Transverse colon (tissue), 4 donors: Measurements from ENCODE around the gene NAA30. TPM values are rescaled to one million over a fixed set of nuclear protein-coding genes. Genes with fewer than 3 reads are reported as not detected.

Source experiments
- DNase-seq: peaks from one replicate; pipeline ENCODE4 v3.0.0-alpha.2; 2019
- H3K27ac ChIP-seq, 4 donors: fragments of 200-600 bp; sonication (generic); 2 replicates each; pipeline ENCODE4 v1.5.1; 2016 to 2018; ENCODE audit warnings: inconsistent platforms in 4 of 4
- H3K27me3 ChIP-seq: fragments of 200-600 bp; sonication (generic); 2 replicates; pipeline ENCODE4 v1.5.1; 2017; ENCODE audit warnings: inconsistent platforms
- H3K36me3 ChIP-seq, 4 donors: fragments of 200-600 bp; sonication (generic); 2 replicates each; pipeline ENCODE4 v1.5.1; 2017 to 2019; ENCODE audit warnings: inconsistent platforms in 4 of 4
- H3K4me1 ChIP-seq, 4 donors: fragments of 200-600 bp; sonication (generic); 2 replicates each; pipeline ENCODE4 v1.5.1; 2017 to 2020; ENCODE audit warnings: inconsistent platforms in 4 of 4
- H3K4me3 ChIP-seq, 4 donors: fragments of 200-600 bp; sonication (generic); 1 replicate in 1 of 4; 2 replicates in 3 of 4; pipeline versions ENCODE4 v1.5.1 to v1.6.1; 2017 to 2019; ENCODE audit warnings: inconsistent platforms in 4 of 4
- H3K9me3 ChIP-seq, 2 donors: fragments of 200-600 bp; sonication (generic); 2 replicates each; pipeline ENCODE4 v1.5.1; 2017 to 2019; ENCODE audit warnings: inconsistent platforms in 2 of 2
- EP300 ChIP-seq: sonication (generic); formaldehyde crosslinking; IDR thresholded peaks from one replicate; pipeline ENCODE4 v1.6.1; 2017; ENCODE audit warnings: antibody characterized with exemption, low read depth
- POLR2A ChIP-seq: fragments of 450-650 bp; IDR thresholded peaks from one replicate; pipeline ENCODE4 v1.6.1; 2016; ENCODE audit warnings: antibody characterized with exemption, mild to moderate bottlenecking, moderate library complexity
- POLR2AphosphoS5 ChIP-seq, 3 donors: sonication (generic); formaldehyde crosslinking; IDR thresholded peaks; one replicate each; pipeline ENCODE4 v1.6.1; 2016; ENCODE audit warnings: antibody characterized with exemption in 3 of 3
- WGBS, 2 donors: methylation state at CpG; one replicate each; pipeline ENCODE4 v1.1.5; 2018; ENCODE audit warnings: low coverage in 1 of 2; 5-methylcytosine and 5-hydroxymethylcytosine counted together
- in situ Hi-C, 4 donors: fragments of 200-750 bp; cut with MboI; loops; one replicate each; pipeline versions ENCODE4 v1.15.0 to v1.15.1; 2017; ENCODE audit warnings: low sequenced_read_pairs in 3 of 4, low pct_ligation_motif_present in 1 of 4, low pct_unique_long_range_greater_than_20kb in 1 of 4
- intact Hi-C: fragments of 100-400 bp; cut with DNase I; formaldehyde crosslinking; loops from one replicate; pipeline ENCODE4 v1.15.1; 2023; ENCODE audit warnings: low total_unique reads
- total RNA-seq, 4 donors: library from RNA; depleted of rRNA; stranded (reverse); fragments of >200 nt; gene quantifications; one replicate each; pipeline ENCODE4 v1.1.0, GENCODE V29; 2016
- TF ChIP-seq, protein P1 (sequence below), 5 experiments: fragments of 200-600 bp in 3 of 5; fragments of 450-650 bp in 2 of 5; sonication (generic) in 3 of 5; IDR thresholded peaks; 1 replicate in 2 of 5; 2 replicates in 3 of 5; pipeline ENCODE4 v1.5.1; 2016 to 2017; ENCODE audit warnings: antibody characterized with exemption in 5 of 5, inconsistent platforms in 3 of 5, mild to moderate bottlenecking in 2 of 5, moderate library complexity in 1 of 5

Gene NAA30
- total RNA-seq, 4 donors from 2014 or later, result 4.4 to 16.5 (median 12.0) TPM

DNA sequence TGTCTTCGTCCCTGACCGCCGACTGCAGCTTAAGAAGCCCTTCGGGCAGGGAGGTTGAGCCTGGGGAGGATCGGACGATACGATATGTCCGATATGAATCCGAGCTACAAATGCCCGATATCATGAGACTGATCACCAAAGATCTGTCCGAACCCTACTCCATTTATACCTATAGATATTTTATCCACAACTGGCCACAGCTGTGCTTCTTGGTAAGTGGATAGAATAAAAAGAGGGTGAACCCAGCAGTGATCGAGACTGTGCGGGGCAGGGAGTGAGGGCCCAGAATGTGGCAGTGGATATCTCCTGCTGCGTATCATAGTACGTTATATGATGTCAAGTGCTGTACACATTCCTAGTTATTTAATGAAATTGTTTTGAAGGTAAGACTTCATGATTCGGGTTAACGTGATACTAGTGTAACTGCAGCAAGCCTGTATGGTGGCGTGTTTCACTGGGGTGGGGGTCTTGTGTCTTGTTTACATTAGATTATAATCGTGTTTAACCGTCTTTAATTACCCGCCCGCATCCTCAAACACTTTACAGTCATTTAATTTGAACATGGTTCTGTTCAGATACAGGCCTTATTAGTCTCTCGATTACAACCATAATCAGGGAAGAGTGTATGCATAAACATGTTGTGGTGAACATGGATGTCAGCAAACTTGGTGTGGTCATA, 1.3 kb downstream of the NAA30 start:
- WGBS, 2 donors, result 18 to 20% methylated on average over 20 to 21 of the region's 23 CpGs
- H3K36me3 ChIP-seq, result no peaks in the 10 kb centered on the region
- H3K9me3 ChIP-seq, result no peaks in the 10 kb centered on the region
- H3K4me3 ChIP-seq, result peak overlapping the region; percentile 60 to 91 (median 88)
- in situ Hi-C loops, result no loop called here
- H3K4me1 ChIP-seq, result peaks cover 4 to 30% (median 18%) of the 10 kb centered on the region in 4 donors
- TF ChIP-seq POLR2A, result no peak
- TF ChIP-seq POLR2AphosphoS5 (IDR thresholded peaks at IDR 0.05), result no peak
- no peak for TF ChIP-seq EP300
- TF ChIP-seq, protein P1, sequence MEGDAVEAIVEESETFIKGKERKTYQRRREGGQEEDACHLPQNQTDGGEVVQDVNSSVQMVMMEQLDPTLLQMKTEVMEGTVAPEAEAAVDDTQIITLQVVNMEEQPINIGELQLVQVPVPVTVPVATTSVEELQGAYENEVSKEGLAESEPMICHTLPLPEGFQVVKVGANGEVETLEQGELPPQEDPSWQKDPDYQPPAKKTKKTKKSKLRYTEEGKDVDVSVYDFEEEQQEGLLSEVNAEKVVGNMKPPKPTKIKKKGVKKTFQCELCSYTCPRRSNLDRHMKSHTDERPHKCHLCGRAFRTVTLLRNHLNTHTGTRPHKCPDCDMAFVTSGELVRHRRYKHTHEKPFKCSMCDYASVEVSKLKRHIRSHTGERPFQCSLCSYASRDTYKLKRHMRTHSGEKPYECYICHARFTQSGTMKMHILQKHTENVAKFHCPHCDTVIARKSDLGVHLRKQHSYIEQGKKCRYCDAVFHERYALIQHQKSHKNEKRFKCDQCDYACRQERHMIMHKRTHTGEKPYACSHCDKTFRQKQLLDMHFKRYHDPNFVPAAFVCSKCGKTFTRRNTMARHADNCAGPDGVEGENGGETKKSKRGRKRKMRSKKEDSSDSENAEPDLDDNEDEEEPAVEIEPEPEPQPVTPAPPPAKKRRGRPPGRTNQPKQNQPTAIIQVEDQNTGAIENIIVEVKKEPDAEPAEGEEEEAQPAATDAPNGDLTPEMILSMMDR (IDR thresholded peaks at IDR 0.05), result no peak
- intact Hi-C loops, result no loop called here
- H3K27ac ChIP-seq, result peak overlapping the region; percentile 89 to 93 (median 92)
- no peaks in the 10 kb centered on the region for H3K27me3 ChIP-seq
- DNase-seq, result no peak

DNA sequence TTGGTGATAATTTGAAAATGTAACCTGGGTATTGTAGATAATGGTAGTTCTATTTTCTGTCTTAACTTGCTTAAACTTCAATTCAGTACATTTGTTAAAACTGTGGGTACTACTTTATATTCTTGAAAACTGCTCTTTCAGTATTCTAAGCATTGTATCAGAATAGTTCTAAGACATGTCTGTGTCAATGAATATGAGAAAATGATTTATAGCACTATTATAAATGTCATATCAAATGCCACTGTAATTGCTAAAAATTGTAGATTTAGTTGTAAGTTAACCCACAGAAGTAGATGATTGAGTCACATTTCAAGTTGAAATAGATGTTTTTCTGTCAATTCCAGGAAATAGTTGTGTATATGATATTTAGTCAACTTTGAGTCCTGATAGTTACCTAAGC, 2.4 kb downstream of the NAA30 start:
- in situ Hi-C loops (no loop called here), intact Hi-C loops (no loop called here)
- Histone ChIP-seq H3K4me1 (peaks cover 4 to 30% (median 18%) of the 10 kb centered on the region in 4 donors), H3K4me3 (no peak overlapping the region), H3K9me3 (no peaks in the 10 kb centered on the region), H3K27ac (no peak overlapping the region), H3K27me3 (no peaks in the 10 kb centered on the region), H3K36me3 (no peaks in the 10 kb centered on the region)
- TF ChIP-seq, protein P1 (IDR thresholded peaks at IDR 0.05), result no peak
- TF ChIP-seq POLR2A, result no peak
- no peak for TF ChIP-seq EP300
- no peak for TF ChIP-seq POLR2AphosphoS5 (IDR thresholded peaks at IDR 0.05)
- no peak for DNase-seq

- Histone ChIP-seq H3K4me1 (peaks cover 0 to 14% (median 5%) of the 10 kb centered on the region in 4 donors), H3K27ac (no peak overlapping the region), H3K4me3 (no peak overlapping the region), H3K27me3 (no peaks in the 10 kb centered on the region), H3K9me3 (no peaks in the 10 kb centered on the region), H3K36me3 (peaks cover 0 to 23% (median 9%) of the 10 kb centered on the region in 4 donors)
- intact Hi-C loops, result no loop called here
- DNase-seq, result no peak
- no peak for TF ChIP-seq POLR2AphosphoS5 (IDR thresholded peaks at IDR 0.05)
- no peak for TF ChIP-seq POLR2A
- TF ChIP-seq, protein P1 (IDR thresholded peaks at IDR 0.05), result no peak
- TF ChIP-seq EP300, result no peak
- in situ Hi-C loops, result no loop called here
- WGBS, 2 donors, result 90 to 98% methylated on average over 4 of the region's 4 CpGs
Measured at GRCh38 chr14:57400556-57401494, 10.4 kb downstream of the NAA30 start.

DNA sequence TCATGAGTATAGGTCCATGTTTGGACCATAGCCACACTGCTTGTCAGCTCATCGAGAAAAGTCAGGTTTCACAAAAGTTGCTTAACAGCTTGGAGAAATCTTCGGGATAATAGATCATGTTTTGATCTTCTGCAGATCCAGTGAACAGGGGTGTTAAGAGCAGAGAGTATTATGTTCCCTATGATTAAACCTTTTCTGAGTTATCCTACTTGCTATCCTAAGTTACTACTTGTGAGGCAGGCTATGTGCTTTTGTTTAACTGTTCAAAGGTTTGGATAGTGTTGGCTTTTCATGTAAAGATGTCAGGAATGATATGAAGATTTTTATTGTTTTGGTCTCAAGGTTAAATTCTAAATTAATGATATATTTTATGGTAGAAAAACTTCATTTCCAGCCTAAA, 11.1 kb downstream of the NAA30 start:
- Histone ChIP-seq H3K4me1 (peaks cover 0 to 13% (median 5%) of the 10 kb centered on the region in 4 donors), H3K4me3 (no peak overlapping the region), H3K27me3 (no peaks in the 10 kb centered on the region), H3K9me3 (no peaks in the 10 kb centered on the region), H3K27ac (no peak overlapping the region), H3K36me3 (peaks cover 0 to 23% (median 9%) of the 10 kb centered on the region in 4 donors)
- in situ Hi-C loops (no loop called here), intact Hi-C loops (no loop called here)
- DNase-seq, result no peak
- TF ChIP-seq EP300 (no peak), POLR2A (no peak), POLR2AphosphoS5 (IDR thresholded peaks at IDR 0.05) (no peak)
- TF ChIP-seq, protein P1 (IDR thresholded peaks at IDR 0.05), result no peak
- 75 to 92% methylated on average over 2 of the region's 2 CpGs for WGBS, 2 donors
